Mammary epithelial cell (primary cell): ENCODE results near the gene APAF1.

Experiments used
- CTCF ChIP-seq, 2 donors: IDR thresholded peaks in 1 of 2; conservative IDR thresholded peaks in 1 of 2; 2 replicates each; pipeline ENCODE4 v1.5.1; 2011 to 2012; ENCODE audit warnings: inconsistent platforms in 2 of 2, low read length in 2 of 2, mild to moderate bottlenecking in 2 of 2, control low read depth in 1 of 2, low read depth in 1 of 2; ENCODE audit not compliant: insufficient read depth in 1 of 2; ENCODE audit errors: extremely low read depth in 1 of 2
- EZH2 ChIP-seq: IDR thresholded peaks from 2 replicates; pipeline ENCODE4 v1.6.1; 2012; ENCODE audit warnings: low read length, inconsistent platforms, borderline replicate concordance

DNA sequence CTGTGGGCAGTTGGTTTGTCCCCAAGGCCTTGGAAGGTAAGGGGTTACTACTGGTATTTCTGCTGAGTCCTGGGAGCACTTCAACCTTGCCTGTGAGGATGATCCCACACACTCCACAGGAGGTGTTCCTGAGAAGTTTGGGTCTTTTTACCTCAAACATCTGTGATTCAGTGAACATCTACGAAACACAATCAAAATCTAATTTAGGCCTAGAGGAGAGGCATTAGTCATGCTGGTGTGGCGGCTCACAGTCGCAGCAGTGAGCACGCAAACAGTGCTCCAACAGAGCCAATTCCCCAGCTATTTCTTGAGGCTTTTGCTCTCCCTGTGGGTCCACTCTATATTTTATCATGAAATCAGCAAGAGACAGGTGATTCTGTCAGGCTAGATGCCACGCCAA lies 107.6 kb downstream of the APAF1 start:
- no peak for TF ChIP-seq EZH2
- TF ChIP-seq CTCF (conservative IDR thresholded peaks at IDR 0.05 in 1 of 2, IDR thresholded peaks at IDR 0.05 in 1 of 2; ENCODE audit: extremely low read depth in 1 of 2, insufficient read depth in 1 of 2, low read depth in 1 of 2, low read length in 2 of 2), result no peak
